Coronary artery (tissue), 2 donors: Measurements from ENCODE around the gene CXCL16.
"Not testable (repeated sequence)": the region's sequence is repeated elsewhere in the genome, so short reads cannot be mapped to it uniquely, and the experiment has no call there.

Experiments used
- DNase-seq: peaks from one replicate; pipeline ENCODE4 v3.0.0-alpha.2; 2017; ENCODE audit warnings: low spot score
- H3K27ac ChIP-seq, 2 donors: fragments of 200-600 bp; sonication (generic); one replicate each; pipeline ENCODE4 v1.5.1; 2016 to 2019
- H3K4me3 ChIP-seq: fragments of 200-600 bp; sonication (generic); 2 replicates; pipeline ENCODE4 v1.5.1; 2016; ENCODE audit warnings: mild to moderate bottlenecking, moderate library complexity
- CTCF ChIP-seq: fragments of 200-600 bp; sonication (generic); IDR thresholded peaks from one replicate; pipeline ENCODE4 v1.5.1; 2019; ENCODE audit warnings: antibody characterized with exemption

The CXCL16 gene

GRCh38 chr17:4717791-4718190 is 21.9 kb downstream of the CXCL16 start:
- TF ChIP-seq CTCF, result no peak
- Histone ChIP-seq H3K4me3 (no peak overlapping the region), H3K27ac (no peak overlapping the region)
- DNase-seq, result no peak

GRCh38 chr17:4716081-4716480 is 23.6 kb downstream of the CXCL16 start:
- H3K27ac ChIP-seq, result no peak overlapping the region
- no peak overlapping the region for H3K4me3 ChIP-seq
- TF ChIP-seq CTCF, result no peak
- no peak for DNase-seq

GRCh38 chr17:4715063-4715744 is 24.5 kb downstream of the CXCL16 start:
- TF ChIP-seq CTCF, result no peak
- H3K27ac ChIP-seq, result no peak overlapping the region
- no peak overlapping the region for H3K4me3 ChIP-seq
- no peak for DNase-seq

- H3K27ac ChIP-seq, H3K4me3 ChIP-seq, DNase-seq: not testable (repeated sequence)
Observed at GRCh38 chr17:4714340-4715062, 25.2 kb downstream of the CXCL16 start.

GRCh38 chr17:4712526-4712925 is 27.2 kb downstream of the CXCL16 start:
- peak overlapping the region; percentile 85 for H3K4me3 ChIP-seq
- no peak for DNase-seq
- peak overlapping the region in 1 of 2 donors; percentile 92 for H3K27ac ChIP-seq
- TF ChIP-seq CTCF, result no peak

GRCh38 chr17:4711661-4712181 is 28.0 kb downstream of the CXCL16 start:
- peak overlapping the region; percentile 85 for H3K4me3 ChIP-seq
- peak overlapping the region in 1 of 2 donors; percentile 92 for H3K27ac ChIP-seq
- no peak for DNase-seq
- TF ChIP-seq CTCF, result no peak

GRCh38 chr17:4710693-4711634 is 28.8 kb downstream of the CXCL16 start:
- peak overlapping the region; percentile 76 to 92 for H3K27ac ChIP-seq
- no peak for DNase-seq
- TF ChIP-seq CTCF, result no peak

More at GRCh38 chr17:4710693-4711634, 28.8 kb downstream of the CXCL16 start:
- H3K4me3 ChIP-seq, result peak overlapping the region; percentile 85
